NCI-H510A (cell line): Measurements from ENCODE around the gene CALHM6.
"Not testable (repeated sequence)": the region's sequence is repeated elsewhere in the genome, so short reads cannot be mapped to it uniquely, and the experiment has no call there.

Experiments
- DNase-seq: peaks from one replicate; lab custom pipeline; 2025; lab: John Stamatoyannopoulos, UW

The CALHM6 gene

GRCh38 chr6:116476002-116476678 is 15.0 kb downstream of the CALHM6 start:
- DNase-seq = no peak

- DNase-seq = no peak
These were observed 21.6 kb downstream of the CALHM6 start for GRCh38 chr6:116482780-116483179.

GRCh38 chr6:116483616-116484015 is 22.4 kb downstream of the CALHM6 start:
- DNase-seq = no peak

GRCh38 chr6:116485559-116486184 is 24.5 kb downstream of the CALHM6 start:
- no peak for DNase-seq

- DNase-seq = no peak
These were observed 30.6 kb downstream of the CALHM6 start for GRCh38 chr6:116491610-116492330.

- DNase-seq = no peak
These were observed 31.3 kb downstream of the CALHM6 start for GRCh38 chr6:116492331-116493067.

GRCh38 chr6:116495161-116495560 is 34.0 kb downstream of the CALHM6 start:
- DNase-seq = not testable (repeated sequence)

- DNase-seq = no peak
These were observed 36.0 kb downstream of the CALHM6 start for GRCh38 chr6:116497113-116497676.

GRCh38 chr6:116500969-116501433 is 39.8 kb downstream of the CALHM6 start:
- DNase-seq = no peak

- no peak for DNase-seq
These were observed 46.1 kb downstream of the CALHM6 start for GRCh38 chr6:116507324-116507723.

- no peak for DNase-seq
These were observed 47.4 kb downstream of the CALHM6 start for GRCh38 chr6:116508527-116508926.

- DNase-seq = no peak
These were observed 50.4 kb downstream of the CALHM6 start, which contains the start of gene CALHM5 for GRCh38 chr6:116511424-116512110. Gene CALHM5 (plus strand): TSS chr6:116511639. CDS start chr6:116511697, 58 bp downstream.

- DNase-seq = no peak
These were observed 51.0 kb downstream of the CALHM6 start for GRCh38 chr6:116512111-116512559.

- DNase-seq = no peak
These were observed 51.6 kb downstream of the CALHM6 start for GRCh38 chr6:116512734-116513133.
